HG02588 (cell line): Measurements from ENCODE around the gene CEP89.
"Not testable (repeated sequence)": the region's sequence is repeated elsewhere in the genome, so short reads cannot be mapped to it uniquely, and the experiment has no call there.

ENCODE experiments used
- ATAC-seq: cut with Tn5 transposase; IDR thresholded peaks from one replicate; pipeline ENCODE4 v1.9.1; 2021; ENCODE audit warnings: mild to moderate bottlenecking, moderate library complexity; ENCODE audit not compliant: unreplicated experiment

The CEP89 gene

GRCh38 chr19:32848035-32848434, 123.7 kb downstream of the CEP89 start:
- not testable (repeated sequence) for ATAC-seq

GRCh38 chr19:32843716-32844245, 128.0 kb downstream of the CEP89 start:
- no peak for ATAC-seq

GRCh38 chr19:32842061-32842460, 129.7 kb downstream of the CEP89 start:
- ATAC-seq, result no peak

- ATAC-seq, result no peak
These were observed 134.2 kb downstream of the CEP89 start for GRCh38 chr19:32837531-32837930.

GRCh38 chr19:32833388-32833787, 138.4 kb downstream of the CEP89 start:
- ATAC-seq, result not testable (repeated sequence)

DNA sequence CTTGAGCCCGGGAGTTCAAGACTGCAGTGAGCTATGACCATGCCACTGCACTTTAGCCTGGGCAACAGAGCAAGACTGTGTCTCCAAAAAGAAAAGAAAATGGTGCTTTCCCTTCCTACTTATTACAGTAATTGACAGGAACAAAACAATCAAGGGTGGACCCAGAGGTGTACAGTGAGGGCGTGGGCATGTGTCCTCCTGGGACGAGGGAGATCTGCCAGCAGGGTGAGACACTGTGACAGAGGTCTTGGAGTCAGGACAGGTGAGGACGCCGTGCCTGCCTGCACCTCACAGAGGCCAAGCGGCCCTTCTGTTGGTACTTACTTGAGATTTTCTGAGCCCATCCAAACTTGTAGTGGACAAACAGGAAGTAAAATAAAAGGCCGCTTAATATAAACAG, 138.9 kb downstream of the CEP89 start:
- ATAC-seq, result not testable (repeated sequence)

DNA sequence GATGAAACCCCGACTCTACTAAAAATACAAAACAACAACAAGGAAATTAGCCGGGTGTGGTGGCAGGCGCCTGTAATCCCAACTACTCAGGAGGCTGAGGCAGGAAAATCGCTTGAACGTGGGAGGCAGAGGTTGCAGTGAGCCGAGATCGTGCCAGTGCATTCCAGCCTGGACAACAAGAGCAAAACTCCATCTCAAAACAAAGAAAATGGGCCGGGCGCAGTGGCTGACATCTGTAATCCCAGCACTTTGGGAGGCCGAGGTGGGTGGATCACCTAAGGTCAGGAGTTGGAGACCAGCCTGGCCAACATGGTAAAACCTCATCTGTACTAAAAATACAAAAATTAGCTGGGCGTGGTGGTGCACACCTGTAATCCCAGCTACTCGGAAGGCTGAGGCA, 139.7 kb downstream of the CEP89 start:
- ATAC-seq, result not testable (repeated sequence)

DNA sequence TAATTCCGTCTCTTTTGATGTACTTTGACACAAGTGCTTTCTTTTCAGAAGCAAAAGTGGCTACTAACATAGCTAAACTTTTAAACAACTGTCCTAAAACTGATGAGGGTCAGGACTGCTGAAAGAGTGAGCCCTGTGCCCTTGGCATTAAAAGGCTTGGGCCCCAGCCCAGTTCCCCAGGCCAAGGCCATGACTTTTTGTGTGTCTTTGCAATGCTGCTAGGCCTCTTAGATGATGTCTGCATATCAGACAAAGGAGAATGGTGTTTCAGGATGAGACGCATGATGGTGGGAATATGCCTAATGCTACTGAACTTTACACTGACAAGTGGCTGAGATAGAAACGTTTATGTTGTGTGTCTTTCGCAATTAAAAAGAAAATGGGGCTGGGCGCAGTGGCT, 140.1 kb downstream of the CEP89 start:
- ATAC-seq, result no peak

- ATAC-seq, result no peak
These were observed 141.3 kb downstream of the CEP89 start for GRCh38 chr19:32830231-32831014.

GRCh38 chr19:32829345-32829896, 142.3 kb downstream of the CEP89 start:
- ATAC-seq, result no peak

DNA sequence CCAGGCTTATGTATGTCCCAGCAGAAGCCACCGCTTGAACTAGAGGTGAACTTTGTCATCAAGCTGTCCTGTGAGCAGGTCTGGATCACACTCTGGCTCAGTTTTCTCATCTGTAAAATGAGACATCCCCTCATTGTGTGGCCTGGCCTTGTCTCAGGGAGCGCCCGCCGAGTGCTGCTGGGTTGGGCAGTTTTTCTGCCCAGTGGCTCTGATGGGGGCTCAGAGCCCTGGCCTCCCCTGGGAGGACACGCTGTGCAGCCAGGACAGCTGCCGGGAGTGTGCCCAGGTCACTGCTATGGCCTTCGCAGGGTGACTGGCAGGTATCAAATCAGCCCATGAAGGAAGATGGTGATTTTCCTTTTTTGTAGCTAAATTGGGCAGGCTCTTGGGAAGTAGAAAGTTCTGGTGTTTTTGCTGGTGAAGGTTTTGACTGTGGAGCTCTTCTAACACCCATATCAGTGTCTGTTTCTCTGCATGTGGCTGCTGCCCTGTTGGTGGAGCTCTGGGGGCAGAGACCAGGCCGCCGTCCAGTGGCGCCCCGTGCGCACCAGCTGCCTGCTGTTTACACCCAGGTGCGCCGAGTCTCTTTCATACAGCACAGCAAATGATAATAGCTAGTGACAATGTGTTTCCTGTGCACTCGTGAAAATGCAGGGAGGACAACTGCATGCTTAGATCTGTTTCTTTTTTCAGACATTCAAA, 143.0 kb downstream of the CEP89 start:
- no peak for ATAC-seq

- no peak for ATAC-seq
These were observed 143.6 kb downstream of the CEP89 start for GRCh38 chr19:32828139-32828538.
